Keratinocyte (primary cell): ENCODE measurements around the gene SLC16A13.

Experiments
- CTCF ChIP-seq, 3 experiments: IDR thresholded peaks in 1 of 3; conservative IDR thresholded peaks in 1 of 3; optimal IDR thresholded peaks in 1 of 3; 2 replicates in 2 of 3; 3 replicates in 1 of 3; pipeline versions ENCODE3 to v1.5.1; 2011; ENCODE audit warnings: low read length in 3 of 3, mild to moderate bottlenecking in 3 of 3, moderate library complexity in 2 of 3, control low read depth in 1 of 3, inconsistent platforms in 1 of 3; ENCODE audit not compliant: insufficient read depth in 2 of 3; ENCODE audit errors: extremely low read depth in 1 of 3
- EZH2 ChIP-seq: IDR thresholded peaks from one replicate; pipeline ENCODE4 v1.6.1; 2012; ENCODE audit warnings: inconsistent platforms, mild to moderate bottlenecking, low read length, moderate library complexity

- TF ChIP-seq EZH2 = no peak
- no peak for TF ChIP-seq CTCF (optimal IDR thresholded peaks at IDR 0.05 in 1 of 3, IDR thresholded peaks at IDR 0.05 in 1 of 3, conservative IDR thresholded peaks at IDR 0.05 in 1 of 3; ENCODE audit: extremely low read depth in 1 of 3, insufficient read depth in 2 of 3, low read length in 3 of 3)
Observed at GRCh38 chr17:7043497-7044198, 7.8 kb downstream of the SLC16A13 start, which contains the start of gene SLC16A11.
